GM12878 (cell line): Measurements from ENCODE around the gene SMU1. TPM values are rescaled to one million over a fixed set of nuclear protein-coding genes. Genes with fewer than 3 reads are reported as not detected.

ENCODE experiments used
- ASH2L ChIP-seq: fragments of 300-600, 200-600 bp; sonication (generic); IDR thresholded peaks from 2 replicates; pipeline ENCODE4 v1.6.1; 2017; ENCODE audit warnings: low read depth, mild to moderate bottlenecking, borderline replicate concordance
- ATF7 ChIP-seq: fragments of 450-650 bp; IDR thresholded peaks from 2 replicates; pipeline ENCODE4 v1.6.1; 2016; ENCODE audit warnings: low read depth, mild to moderate bottlenecking
- BACH1 ChIP-seq: fragments of 450-650 bp; IDR thresholded peaks from 2 replicates; pipeline ENCODE4 v1.6.1; 2017; ENCODE audit warnings: mild to moderate bottlenecking, borderline replicate concordance
- CHD2 ChIP-seq: IDR thresholded peaks from 2 replicates; pipeline ENCODE4 v1.6.1; 2011; ENCODE audit warnings: low read depth, low read length, improper control_type of control experiment, borderline replicate concordance
- DPF2 ChIP-seq: fragments of 450-650 bp; IDR thresholded peaks from 2 replicates; pipeline ENCODE4 v1.6.1; 2017; ENCODE audit warnings: mild to moderate bottlenecking
- EED ChIP-seq: sonication (generic); IDR thresholded peaks from 2 replicates; pipeline ENCODE4 v1.6.1; 2016; ENCODE audit warnings: antibody characterized with exemption, low read depth
- ESRRA ChIP-seq: IDR thresholded peaks from 2 replicates; pipeline ENCODE4 v1.6.1; 2012; ENCODE audit warnings: mild to moderate bottlenecking, low read length, improper control_type of control experiment
- IKZF2 ChIP-seq, 2 experiments: fragments of 450-650 bp; IDR thresholded peaks; 2 replicates each; pipeline ENCODE4 v1.6.1; 2017; ENCODE audit warnings: mild to moderate bottlenecking in 2 of 2, moderate library complexity in 2 of 2
- MXI1 ChIP-seq: fragments of 150-350 bp; IDR thresholded peaks from 2 replicates; pipeline ENCODE4 v1.6.1; 2011; ENCODE audit warnings: low read depth, mild to moderate bottlenecking, inconsistent platforms, low read length, improper control_type of control experiment
- NBN ChIP-seq: fragments of 450-650 bp; IDR thresholded peaks from 2 replicates; pipeline ENCODE4 v1.6.1; 2016
- PAX5 ChIP-seq: IDR thresholded peaks from 2 replicates; pipeline ENCODE4 v1.6.1; 2011; ENCODE audit warnings: low read depth, low read length, borderline replicate concordance
- POLR2AphosphoS2 ChIP-seq: IDR thresholded peaks from 2 replicates; pipeline ENCODE4 v1.6.1; 2011; ENCODE audit warnings: low read depth, mild to moderate bottlenecking, low read length, improper control_type of control experiment, moderate library complexity
- POLR2AphosphoS5 ChIP-seq: IDR thresholded peaks from 2 replicates; pipeline ENCODE4 v1.6.1; 2011; ENCODE audit warnings: mild to moderate bottlenecking, low read length, inconsistent platforms
- RFX5 ChIP-seq: IDR thresholded peaks from 2 replicates; pipeline ENCODE4 v1.6.1; 2011; ENCODE audit warnings: low read depth, low read length, improper control_type of control experiment
- SMC3 ChIP-seq: IDR thresholded peaks from 2 replicates; pipeline ENCODE4 v1.6.1; 2011; ENCODE audit warnings: low read length, improper control_type of control experiment, borderline replicate concordance
- TCF7 ChIP-seq: IDR thresholded peaks from 2 replicates; pipeline ENCODE4 v1.6.1; 2014; ENCODE audit warnings: antibody characterized with exemption, borderline replicate concordance
- ZBED1 ChIP-seq: IDR thresholded peaks from 2 replicates; pipeline ENCODE4 v1.6.1; 2016; ENCODE audit warnings: borderline replicate concordance
- polyA plus RNA-seq, 11 experiments: library from polyadenylated mRNA; depleted of rRNA in 4 of 11; unstranded in 6 of 11; stranded (reverse) in 5 of 11; fragments of >200 nt; fragmentation: Nextera tagmentation in 4 of 11; fragmentation: Illumina TruSeq in 1 of 11; extraction: Ambion mirVana in 4 of 11; extraction: Trizol in 1 of 11; gene quantifications; 1 replicate in 1 of 11; 2 replicates in 10 of 11; pipeline versions ENCODE4 v1.2.1 to v1.2.3, GENCODE V29; 2011 to 2016; ENCODE audit warnings: inconsistent platforms in 2 of 11, missing spikeins in 2 of 11, low read depth in 1 of 11
- total RNA-seq, 4 experiments: library from RNA; depleted of rRNA in 3 of 4; stranded (reverse); fragments of >200 nt in 3 of 4; fragmentation: Illumina TruSeq in 1 of 4; extraction: Trizol in 1 of 4; gene quantifications; 2 replicates each; pipeline versions ENCODE4 v1.2.1 to v1.2.3, GENCODE V29; 2013 to 2021
- TF ChIP-seq, protein P1 (sequence below): fragments of 450-650 bp; IDR thresholded peaks from 2 replicates; pipeline ENCODE4 v1.6.1; 2017; ENCODE audit warnings: mild to moderate bottlenecking
- TF ChIP-seq, protein P2 (sequence below): fragments of 450-650 bp; IDR thresholded peaks from 2 replicates; pipeline ENCODE4 v1.6.1; 2016; ENCODE audit warnings: mild to moderate bottlenecking, moderate library complexity, borderline replicate concordance
- TF ChIP-seq, protein P3 (sequence below): fragments of 150-350 bp; IDR thresholded peaks from 2 replicates; pipeline ENCODE4 v1.6.1; 2016; ENCODE audit warnings: low read depth, low read length
- TF ChIP-seq, protein P4 (sequence below): fragments of 450-650 bp; IDR thresholded peaks from 2 replicates; pipeline ENCODE4 v1.6.1; 2016; ENCODE audit warnings: mild to moderate bottlenecking

Gene SMU1
- total and polyA plus RNA-seq, 10 of the 15 experiments (the other 5 are each of a cell fraction or from before 2014, with no cell fraction given), result 18.5 to 34.6 (median 20.9) TPM

DNA sequence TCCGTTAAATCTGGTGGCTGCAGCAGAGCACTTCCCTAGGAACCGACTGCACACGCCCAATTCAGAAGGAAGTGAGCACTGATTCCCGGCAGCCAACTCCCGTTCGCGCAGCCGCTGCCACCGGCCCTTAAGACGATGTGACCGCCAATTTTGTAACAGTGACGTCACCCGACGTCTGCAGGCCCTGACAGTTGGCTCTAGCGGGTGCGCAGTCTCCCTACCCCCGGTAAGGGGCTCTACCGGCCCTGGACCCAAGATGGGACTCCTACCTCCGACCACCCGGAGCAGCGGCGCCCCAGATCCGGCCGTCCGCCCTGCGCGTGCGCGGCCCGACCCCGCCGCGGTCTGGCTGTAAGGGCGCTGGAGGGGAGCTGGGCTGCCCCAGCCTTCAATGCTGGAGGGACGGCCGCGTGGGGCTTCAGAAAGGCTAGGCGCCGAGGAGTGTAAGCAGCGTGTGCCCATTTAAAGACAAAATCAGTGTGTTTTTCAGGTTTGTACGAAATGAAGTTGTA, 32.3 kb downstream of the SMU1 start (continued):
- TF ChIP-seq, protein P1, sequence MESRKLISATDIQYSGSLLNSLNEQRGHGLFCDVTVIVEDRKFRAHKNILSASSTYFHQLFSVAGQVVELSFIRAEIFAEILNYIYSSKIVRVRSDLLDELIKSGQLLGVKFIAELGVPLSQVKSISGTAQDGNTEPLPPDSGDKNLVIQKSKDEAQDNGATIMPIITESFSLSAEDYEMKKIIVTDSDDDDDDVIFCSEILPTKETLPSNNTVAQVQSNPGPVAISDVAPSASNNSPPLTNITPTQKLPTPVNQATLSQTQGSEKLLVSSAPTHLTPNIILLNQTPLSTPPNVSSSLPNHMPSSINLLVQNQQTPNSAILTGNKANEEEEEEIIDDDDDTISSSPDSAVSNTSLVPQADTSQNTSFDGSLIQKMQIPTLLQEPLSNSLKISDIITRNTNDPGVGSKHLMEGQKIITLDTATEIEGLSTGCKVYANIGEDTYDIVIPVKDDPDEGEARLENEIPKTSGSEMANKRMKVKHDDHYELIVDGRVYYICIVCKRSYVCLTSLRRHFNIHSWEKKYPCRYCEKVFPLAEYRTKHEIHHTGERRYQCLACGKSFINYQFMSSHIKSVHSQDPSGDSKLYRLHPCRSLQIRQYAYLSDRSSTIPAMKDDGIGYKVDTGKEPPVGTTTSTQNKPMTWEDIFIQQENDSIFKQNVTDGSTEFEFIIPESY, result no peak
- TF ChIP-seq MXI1 (peak; percentile 45; the same call in 1 of the 2 replicates), EED (0 out of 2 replicates have a peak, but pooled peaks have one; percentile 24), ATF7 (peak; percentile 96), ESRRA (no peak), NBN (peak; percentile 74; the same call in 1 of the 2 replicates), POLR2AphosphoS2 (peak; percentile 62), ZBED1 (no peak), RFX5 (no peak), IKZF2 (IDR thresholded peaks at IDR 0.05) (no peak), DPF2 (0 out of 2 replicates have a peak, but pooled peaks have one; percentile 16), PAX5 (peak; percentile 46; the same call in 1 of the 2 replicates), SMC3 (no peak), ASH2L (no peak), POLR2AphosphoS5 (peak; percentile 75), CHD2 (0 out of 2 replicates have a peak, but pooled peaks have one; percentile 17), BACH1 (0 out of 2 replicates have a peak, but pooled peaks have one; percentile 48), TCF7 (no peak)
- TF ChIP-seq, protein P2, sequence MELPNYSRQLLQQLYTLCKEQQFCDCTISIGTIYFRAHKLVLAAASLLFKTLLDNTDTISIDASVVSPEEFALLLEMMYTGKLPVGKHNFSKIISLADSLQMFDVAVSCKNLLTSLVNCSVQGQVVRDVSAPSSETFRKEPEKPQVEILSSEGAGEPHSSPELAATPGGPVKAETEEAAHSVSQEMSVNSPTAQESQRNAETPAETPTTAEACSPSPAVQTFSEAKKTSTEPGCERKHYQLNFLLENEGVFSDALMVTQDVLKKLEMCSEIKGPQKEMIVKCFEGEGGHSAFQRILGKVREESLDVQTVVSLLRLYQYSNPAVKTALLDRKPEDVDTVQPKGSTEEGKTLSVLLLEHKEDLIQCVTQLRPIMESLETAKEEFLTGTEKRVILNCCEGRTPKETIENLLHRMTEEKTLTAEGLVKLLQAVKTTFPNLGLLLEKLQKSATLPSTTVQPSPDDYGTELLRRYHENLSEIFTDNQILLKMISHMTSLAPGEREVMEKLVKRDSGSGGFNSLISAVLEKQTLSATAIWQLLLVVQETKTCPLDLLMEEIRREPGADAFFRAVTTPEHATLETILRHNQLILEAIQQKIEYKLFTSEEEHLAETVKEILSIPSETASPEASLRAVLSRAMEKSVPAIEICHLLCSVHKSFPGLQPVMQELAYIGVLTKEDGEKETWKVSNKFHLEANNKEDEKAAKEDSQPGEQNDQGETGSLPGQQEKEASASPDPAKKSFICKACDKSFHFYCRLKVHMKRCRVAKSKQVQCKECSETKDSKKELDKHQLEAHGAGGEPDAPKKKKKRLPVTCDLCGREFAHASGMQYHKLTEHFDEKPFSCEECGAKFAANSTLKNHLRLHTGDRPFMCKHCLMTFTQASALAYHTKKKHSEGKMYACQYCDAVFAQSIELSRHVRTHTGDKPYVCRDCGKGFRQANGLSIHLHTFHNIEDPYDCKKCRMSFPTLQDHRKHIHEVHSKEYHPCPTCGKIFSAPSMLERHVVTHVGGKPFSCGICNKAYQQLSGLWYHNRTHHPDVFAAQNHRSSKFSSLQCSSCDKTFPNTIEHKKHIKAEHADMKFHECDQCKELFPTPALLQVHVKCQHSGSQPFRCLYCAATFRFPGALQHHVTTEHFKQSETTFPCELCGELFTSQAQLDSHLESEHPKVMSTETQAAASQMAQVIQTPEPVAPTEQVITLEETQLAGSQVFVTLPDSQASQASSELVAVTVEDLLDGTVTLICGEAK, result no peak
- TF ChIP-seq, protein P3, sequence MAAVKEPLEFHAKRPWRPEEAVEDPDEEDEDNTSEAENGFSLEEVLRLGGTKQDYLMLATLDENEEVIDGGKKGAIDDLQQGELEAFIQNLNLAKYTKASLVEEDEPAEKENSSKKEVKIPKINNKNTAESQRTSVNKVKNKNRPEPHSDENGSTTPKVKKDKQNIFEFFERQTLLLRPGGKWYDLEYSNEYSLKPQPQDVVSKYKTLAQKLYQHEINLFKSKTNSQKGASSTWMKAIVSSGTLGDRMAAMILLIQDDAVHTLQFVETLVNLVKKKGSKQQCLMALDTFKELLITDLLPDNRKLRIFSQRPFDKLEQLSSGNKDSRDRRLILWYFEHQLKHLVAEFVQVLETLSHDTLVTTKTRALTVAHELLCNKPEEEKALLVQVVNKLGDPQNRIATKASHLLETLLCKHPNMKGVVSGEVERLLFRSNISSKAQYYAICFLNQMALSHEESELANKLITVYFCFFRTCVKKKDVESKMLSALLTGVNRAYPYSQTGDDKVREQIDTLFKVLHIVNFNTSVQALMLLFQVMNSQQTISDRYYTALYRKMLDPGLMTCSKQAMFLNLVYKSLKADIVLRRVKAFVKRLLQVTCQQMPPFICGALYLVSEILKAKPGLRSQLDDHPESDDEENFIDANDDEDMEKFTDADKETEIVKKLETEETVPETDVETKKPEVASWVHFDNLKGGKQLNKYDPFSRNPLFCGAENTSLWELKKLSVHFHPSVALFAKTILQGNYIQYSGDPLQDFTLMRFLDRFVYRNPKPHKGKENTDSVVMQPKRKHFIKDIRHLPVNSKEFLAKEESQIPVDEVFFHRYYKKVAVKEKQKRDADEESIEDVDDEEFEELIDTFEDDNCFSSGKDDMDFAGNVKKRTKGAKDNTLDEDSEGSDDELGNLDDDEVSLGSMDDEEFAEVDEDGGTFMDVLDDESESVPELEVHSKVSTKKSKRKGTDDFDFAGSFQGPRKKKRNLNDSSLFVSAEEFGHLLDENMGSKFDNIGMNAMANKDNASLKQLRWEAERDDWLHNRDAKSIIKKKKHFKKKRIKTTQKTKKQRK, result no peak
- TF ChIP-seq, protein P4, sequence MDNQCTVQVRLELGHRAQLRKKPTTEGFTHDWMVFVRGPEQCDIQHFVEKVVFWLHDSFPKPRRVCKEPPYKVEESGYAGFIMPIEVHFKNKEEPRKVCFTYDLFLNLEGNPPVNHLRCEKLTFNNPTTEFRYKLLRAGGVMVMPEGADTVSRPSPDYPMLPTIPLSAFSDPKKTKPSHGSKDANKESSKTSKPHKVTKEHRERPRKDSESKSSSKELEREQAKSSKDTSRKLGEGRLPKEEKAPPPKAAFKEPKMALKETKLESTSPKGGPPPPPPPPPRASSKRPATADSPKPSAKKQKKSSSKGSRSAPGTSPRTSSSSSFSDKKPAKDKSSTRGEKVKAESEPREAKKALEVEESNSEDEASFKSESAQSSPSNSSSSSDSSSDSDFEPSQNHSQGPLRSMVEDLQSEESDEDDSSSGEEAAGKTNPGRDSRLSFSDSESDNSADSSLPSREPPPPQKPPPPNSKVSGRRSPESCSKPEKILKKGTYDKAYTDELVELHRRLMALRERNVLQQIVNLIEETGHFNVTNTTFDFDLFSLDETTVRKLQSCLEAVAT, result 0 out of 2 replicates have a peak, but pooled peaks have one; percentile 8
